ENCODE data around the gene ZNF783. TPM values are rescaled to one million over a fixed set of nuclear protein-coding genes. Genes with fewer than 3 reads are reported as not detected.

The ZNF783 gene
- total RNA-seq, 1 donor from 2014 or later: 19.0 TPM

- Mint-ChIP-seq H3K4me1 (ENCODE audit: low read depth) (peaks cover 19% of the 10 kb centered on the region), H3K27me3 (ENCODE audit: low read depth) (no peaks in the 10 kb centered on the region), H3K27ac (ENCODE audit: unreplicated experiment) (no peak overlapping the region), H3K36me3 (ENCODE audit: low read depth) (peaks cover 14% of the 10 kb centered on the region), H3K9me3 (ENCODE audit: low read depth) (no peaks in the 10 kb centered on the region), H3K4me3 (ENCODE audit: unreplicated experiment) (no peak overlapping the region)
- no peak for TF ChIP-seq CTCF (IDR thresholded peaks at IDR 0.05)
- no peak for DNase-seq (ENCODE audit: low spot score)
These were observed 24.9 kb downstream of the ZNF783 start for GRCh38 chr7:149286811-149287400.

GRCh38 chr7:149287622-149288021, 25.6 kb downstream of the ZNF783 start:
- Mint-ChIP-seq H3K27me3 (ENCODE audit: low read depth) (no peaks in the 10 kb centered on the region), H3K27ac (ENCODE audit: unreplicated experiment) (no peak overlapping the region), H3K9me3 (ENCODE audit: low read depth) (no peaks in the 10 kb centered on the region), H3K4me3 (ENCODE audit: unreplicated experiment) (no peak overlapping the region), H3K4me1 (ENCODE audit: low read depth) (peaks cover 19% of the 10 kb centered on the region), H3K36me3 (ENCODE audit: low read depth) (peaks cover 12% of the 10 kb centered on the region)
- DNase-seq (ENCODE audit: low spot score): no peak
- no peak for TF ChIP-seq CTCF (IDR thresholded peaks at IDR 0.05)

- H3K4me1 Mint-ChIP-seq (ENCODE audit: low read depth): peaks cover 16% of the 10 kb centered on the region
- H3K4me3 Mint-ChIP-seq (ENCODE audit: unreplicated experiment): no peak overlapping the region
- peaks cover 21% of the 10 kb centered on the region for H3K36me3 Mint-ChIP-seq (ENCODE audit: low read depth)
- DNase-seq (ENCODE audit: low spot score): no peak
- H3K27ac Mint-ChIP-seq (ENCODE audit: unreplicated experiment): no peak overlapping the region
- no peaks in the 10 kb centered on the region for H3K9me3 Mint-ChIP-seq (ENCODE audit: low read depth)
- no peak for TF ChIP-seq CTCF (IDR thresholded peaks at IDR 0.05)
- H3K27me3 Mint-ChIP-seq (ENCODE audit: low read depth): no peaks in the 10 kb centered on the region
These were observed 27.3 kb downstream of the ZNF783 start for GRCh38 chr7:149289262-149289661.

- no peak for TF ChIP-seq CTCF (IDR thresholded peaks at IDR 0.05)
- no peaks in the 10 kb centered on the region for H3K27me3 Mint-ChIP-seq (ENCODE audit: low read depth)
These were observed 27.9 kb downstream of the ZNF783 start for GRCh38 chr7:149289856-149290255.

GRCh38 chr7:149291036-149291780, 29.2 kb downstream of the ZNF783 start:
- peaks cover 2% of the 10 kb centered on the region for H3K4me1 Mint-ChIP-seq (ENCODE audit: low read depth)

More at GRCh38 chr7:149289856-149290255, 27.9 kb downstream of the ZNF783 start:
- no peak overlapping the region for H3K4me3 Mint-ChIP-seq (ENCODE audit: unreplicated experiment)
- DNase-seq (ENCODE audit: low spot score): no peak
- no peaks in the 10 kb centered on the region for H3K9me3 Mint-ChIP-seq (ENCODE audit: low read depth)
- H3K4me1 Mint-ChIP-seq (ENCODE audit: low read depth): peaks cover 10% of the 10 kb centered on the region
- no peak overlapping the region for H3K27ac Mint-ChIP-seq (ENCODE audit: unreplicated experiment)
- H3K36me3 Mint-ChIP-seq (ENCODE audit: low read depth): peaks cover 24% of the 10 kb centered on the region

More at GRCh38 chr7:149291036-149291780, 29.2 kb downstream of the ZNF783 start:
- no peak overlapping the region for H3K27ac Mint-ChIP-seq (ENCODE audit: unreplicated experiment)
- no peak overlapping the region for H3K4me3 Mint-ChIP-seq (ENCODE audit: unreplicated experiment)
- no peak for DNase-seq (ENCODE audit: low spot score)
- no peaks in the 10 kb centered on the region for H3K27me3 Mint-ChIP-seq (ENCODE audit: low read depth)
- TF ChIP-seq CTCF (IDR thresholded peaks at IDR 0.05): no peak
- peaks cover 25% of the 10 kb centered on the region for H3K36me3 Mint-ChIP-seq (ENCODE audit: low read depth)
- H3K9me3 Mint-ChIP-seq (ENCODE audit: low read depth): no peaks in the 10 kb centered on the region
